HG03521 (cell line): ENCODE data around the gene KRTAP6-2.

Source experiments
- ATAC-seq: cut with Tn5 transposase; IDR thresholded peaks from one replicate; pipeline ENCODE4 v1.9.1; 2021; ENCODE audit warnings: mild to moderate bottlenecking, moderate library complexity; ENCODE audit not compliant: unreplicated experiment

KRTAP6-2 gene, protein sequence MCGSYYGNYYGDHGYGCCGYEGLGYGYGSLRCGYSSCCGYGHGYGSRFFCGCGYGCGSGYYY

DNA sequence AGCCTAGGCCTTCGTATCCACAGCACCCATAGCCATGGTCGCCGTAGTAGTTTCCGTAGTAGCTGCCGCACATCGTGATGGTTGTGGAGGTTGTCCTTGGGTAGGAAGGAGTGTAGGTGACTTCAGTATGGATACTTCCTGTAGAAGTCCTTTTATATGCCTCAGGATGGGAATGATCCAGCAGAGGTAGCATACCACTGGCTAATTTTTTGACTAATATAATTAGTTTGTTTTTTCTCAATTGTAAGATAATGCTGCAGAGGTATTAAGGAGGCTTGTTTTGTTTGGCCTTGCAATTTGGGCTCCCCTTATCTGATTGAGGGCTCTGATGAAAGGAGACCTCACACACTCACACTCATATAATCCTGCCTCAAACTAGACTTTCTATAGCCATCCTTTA lies at the start of gene KRTAP6-2:
KRTAP6-2 (minus strand) TSS at position 101 of the 400 bp plus-strand sequence; CDS start at position 73, 28 bp downstream.
- ATAC-seq = no peak

GRCh38 chr21:30646904-30647414 lies 48.3 kb upstream of the KRTAP6-2 start:
- no peak for ATAC-seq

DNA sequence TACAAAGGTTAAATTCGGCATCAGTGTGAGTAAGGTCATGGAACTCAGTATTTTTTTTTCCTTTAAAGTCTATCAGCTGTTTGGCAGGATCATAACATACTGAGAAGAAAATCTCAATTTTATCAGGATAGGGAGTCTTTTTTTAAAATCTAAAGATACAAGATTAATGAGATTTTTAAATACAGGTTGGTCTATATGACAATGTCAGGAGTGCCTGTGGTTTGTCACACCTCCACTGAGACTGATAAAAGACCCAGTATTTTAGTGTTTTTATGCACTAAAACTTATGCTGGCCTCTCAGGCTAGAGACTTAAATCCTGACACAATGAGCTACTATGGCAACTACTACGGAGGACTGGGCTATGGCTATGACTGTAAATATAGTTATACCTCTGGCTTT lies 43.9 kb upstream of the KRTAP6-2 start, which contains the start of gene KRTAP20-3:
KRTAP20-3 (plus strand) TSS at position 301 of the 400 bp plus-strand sequence.
- no peak for ATAC-seq

DNA sequence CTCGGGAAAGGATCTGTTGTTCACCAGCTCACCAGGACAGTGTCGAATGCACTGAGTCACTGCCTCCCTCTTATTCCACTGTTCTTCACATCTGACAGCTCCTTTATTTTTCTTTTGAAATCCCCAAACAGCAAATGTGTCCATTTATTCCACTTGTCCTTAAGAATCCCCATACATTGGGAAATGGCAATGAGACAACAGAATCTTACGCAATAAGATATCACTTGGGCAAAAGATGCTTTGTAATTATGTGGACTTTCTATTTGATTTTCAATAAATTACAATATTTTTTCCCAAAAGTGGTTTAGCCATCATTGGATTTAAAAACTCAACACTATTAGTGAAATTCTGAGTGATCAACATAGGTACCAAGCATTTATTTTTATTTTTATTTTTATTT lies 40.0 kb upstream of the KRTAP6-2 start:
- ATAC-seq = no peak

DNA sequence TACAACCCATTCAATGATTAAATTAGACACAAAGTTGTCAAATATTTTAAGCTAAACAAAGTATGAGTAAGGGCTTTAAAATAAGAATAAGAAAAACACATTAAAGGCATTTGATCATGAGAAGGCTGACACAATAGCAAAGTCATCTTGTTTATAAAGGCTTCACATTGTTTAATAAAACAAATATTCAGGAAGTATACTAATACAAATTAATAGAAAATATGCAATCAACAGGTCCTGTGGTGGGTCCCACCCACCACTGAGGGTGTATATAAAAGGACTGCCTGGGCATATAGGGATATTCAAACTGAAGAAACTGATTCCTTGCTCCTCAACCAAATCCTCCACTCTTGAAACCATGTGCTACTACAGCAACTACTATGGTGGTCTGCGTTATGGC lies 36.2 kb upstream of the KRTAP6-2 start, which contains the start of gene KRTAP20-2:
KRTAP20-2 (plus strand) TSS at position 301 of the 400 bp plus-strand sequence; CDS start at position 359, 58 bp downstream.
- ATAC-seq = no peak

GRCh38 chr21:30629200-30629599 lies 30.5 kb upstream of the KRTAP6-2 start:
- no peak for ATAC-seq

DNA sequence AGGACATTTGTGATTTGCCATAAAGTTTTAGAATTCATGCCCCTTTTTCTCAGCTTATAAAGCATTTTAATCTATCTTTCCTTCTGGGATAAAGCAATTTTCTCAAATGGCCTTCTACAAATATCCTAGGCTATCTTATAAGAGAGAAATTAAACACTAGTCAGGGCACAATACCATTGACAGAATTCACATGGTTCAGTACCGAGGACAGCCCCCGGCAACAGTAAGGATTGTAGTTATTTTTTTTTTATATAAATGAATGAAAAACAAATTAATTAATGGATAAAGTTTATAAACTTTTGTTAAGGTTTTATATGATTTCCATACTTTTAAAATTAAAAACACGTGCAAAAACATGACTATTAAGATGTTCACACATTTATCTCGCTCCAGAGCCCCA lies 29.4 kb upstream of the KRTAP6-2 start:
- ATAC-seq = no peak

- ATAC-seq = no peak
These were observed 26.9 kb upstream of the KRTAP6-2 start for GRCh38 chr21:30625449-30626165.

DNA sequence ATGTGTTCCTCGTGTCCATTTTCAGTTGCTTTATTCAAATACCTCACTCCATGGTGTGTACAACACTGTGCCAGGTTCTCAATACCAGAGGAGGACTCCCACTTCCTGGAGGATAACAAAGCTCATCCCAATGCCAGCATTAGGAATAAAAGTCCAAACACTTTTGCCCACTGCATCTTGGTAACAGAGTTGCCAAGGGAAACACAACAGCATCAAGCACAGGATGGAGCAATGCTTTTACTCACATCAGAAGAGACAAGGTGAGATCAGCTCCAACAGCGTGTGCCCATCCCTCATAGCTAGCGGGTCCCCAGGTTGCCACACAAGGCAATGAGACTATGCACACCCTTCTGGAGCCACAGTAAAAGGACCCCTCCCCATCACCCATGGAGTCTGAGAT lies 24.7 kb upstream of the KRTAP6-2 start:
- no peak for ATAC-seq

DNA sequence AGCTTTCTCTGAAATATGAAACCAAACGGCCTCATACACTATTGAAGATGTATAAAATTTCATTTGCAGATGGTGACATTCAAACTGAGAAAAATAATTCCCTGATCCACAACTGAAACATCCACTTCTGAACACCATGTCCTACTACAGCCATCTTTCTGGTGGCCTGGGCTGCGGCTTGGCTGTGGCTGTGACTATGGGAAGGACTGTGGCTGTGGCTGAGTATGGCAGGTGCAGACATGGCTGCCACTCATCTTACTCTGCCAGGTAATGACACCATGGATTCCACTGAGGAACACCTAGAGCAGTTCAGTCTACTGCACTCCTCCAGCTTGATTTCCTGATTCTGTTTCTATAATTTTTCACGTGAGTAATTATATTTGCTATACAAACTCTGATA lies 21.8 kb upstream of the KRTAP6-2 start, which contains the start of gene KRTAP20-4:
KRTAP20-4 (plus strand) TSS at position 106 of the 400 bp plus-strand sequence.
- no peak for ATAC-seq

GRCh38 chr21:30620080-30620479 lies 21.4 kb upstream of the KRTAP6-2 start:
- no peak for ATAC-seq

DNA sequence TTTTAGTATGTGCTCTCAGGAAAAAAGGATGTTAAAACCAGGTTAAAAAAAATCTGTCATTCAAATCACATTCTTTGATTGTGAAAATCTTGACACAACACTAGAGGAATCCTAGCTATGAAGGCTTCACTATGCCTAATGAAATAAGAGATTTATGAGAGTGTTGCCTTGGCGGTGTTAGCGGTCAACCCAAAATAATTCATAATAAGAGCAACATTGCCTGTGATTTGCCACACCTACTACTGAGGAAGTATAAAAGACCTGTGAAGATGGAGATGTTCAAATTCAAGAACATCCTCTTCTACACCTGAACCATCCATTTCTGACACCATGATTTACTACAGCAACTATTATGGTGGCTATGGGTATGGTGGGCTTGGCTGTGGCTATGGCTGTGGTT lies 17.4 kb upstream of the KRTAP6-2 start, which contains the start of gene KRTAP20-1:
KRTAP20-1 (plus strand) TSS at position 301 of the 400 bp plus-strand sequence; CDS start at position 331, 30 bp downstream.
- ATAC-seq = no peak

DNA sequence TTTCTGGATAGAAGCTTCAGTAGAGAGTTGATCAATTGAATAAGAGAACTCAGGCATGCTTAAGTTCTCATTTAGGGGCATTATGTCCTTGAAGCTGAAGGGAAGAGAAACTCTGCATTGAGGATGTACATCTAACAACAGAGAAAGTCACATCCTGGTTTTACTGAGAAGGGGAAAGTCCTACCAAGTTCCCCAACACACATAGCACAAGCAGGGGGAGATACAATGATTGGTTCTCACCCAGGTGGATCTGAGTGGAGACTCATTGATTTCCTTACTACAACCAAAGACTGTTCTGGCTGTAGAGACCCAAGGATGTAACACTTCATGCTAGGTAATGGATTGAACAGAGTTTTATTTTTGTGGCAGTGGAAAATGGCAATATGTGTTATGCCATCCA lies 16.5 kb upstream of the KRTAP6-2 start:
- ATAC-seq = no peak

DNA sequence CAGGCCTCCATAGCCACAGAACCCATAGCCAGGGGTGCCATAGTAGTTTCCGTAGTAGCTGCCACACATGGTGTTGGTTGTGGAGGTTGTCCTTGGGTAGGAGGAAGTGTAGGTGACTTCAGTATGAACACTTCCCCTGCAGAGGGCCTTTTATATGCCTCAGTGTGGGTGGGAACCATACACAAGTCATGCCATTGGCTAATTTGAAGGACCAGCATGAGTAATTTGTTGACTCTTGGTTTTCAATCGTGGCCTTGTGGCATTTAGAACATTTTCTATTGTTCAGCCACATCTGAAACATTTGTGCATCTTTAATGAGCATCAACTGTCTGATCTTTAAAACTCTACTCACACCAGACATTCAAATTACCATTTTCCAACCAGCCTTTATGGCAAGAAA lies 15.1 kb upstream of the KRTAP6-2 start, which contains the start of gene KRTAP6-1:
KRTAP6-1 (minus strand) TSS at position 95 of the 400 bp plus-strand sequence; CDS start at position 69, 26 bp downstream.
- ATAC-seq = no peak

- no peak for ATAC-seq
These were observed 13.4 kb upstream of the KRTAP6-2 start for GRCh38 chr21:30612132-30612531.

GRCh38 chr21:30605968-30606367 lies 7.3 kb upstream of the KRTAP6-2 start:
- ATAC-seq = no peak

DNA sequence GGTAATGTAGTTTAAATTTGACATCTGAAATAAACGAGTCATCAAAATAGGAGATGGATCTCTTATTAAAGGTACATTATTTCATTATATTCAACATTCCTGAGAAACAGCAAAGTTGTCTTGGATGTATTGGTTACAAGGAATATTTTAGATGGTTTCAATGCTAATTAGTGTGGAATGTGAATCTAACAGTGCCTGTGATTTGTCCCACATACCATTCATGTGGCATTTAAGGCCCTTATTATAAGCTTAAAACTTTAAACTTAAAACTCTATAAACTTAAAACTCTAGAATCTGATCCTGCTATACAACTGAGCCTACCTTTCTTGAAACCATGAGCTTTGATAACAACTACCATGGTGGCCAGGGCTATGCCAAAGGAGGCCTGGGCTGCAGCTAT lies 2.1 kb upstream of the KRTAP6-2 start, which contains the start of gene KRTAP22-1:
KRTAP22-1 (plus strand) TSS at position 301 of the 400 bp plus-strand sequence.
- no peak for ATAC-seq

- ATAC-seq = no peak
These were observed 6.6 kb downstream of the KRTAP6-2 start, which contains the start of gene KRTAP6-3 for GRCh38 chr21:30592140-30592539. Gene KRTAP6-3 (plus strand): TSS chr21:30592440. CDS start chr21:30592446, 6 bp downstream.

DNA sequence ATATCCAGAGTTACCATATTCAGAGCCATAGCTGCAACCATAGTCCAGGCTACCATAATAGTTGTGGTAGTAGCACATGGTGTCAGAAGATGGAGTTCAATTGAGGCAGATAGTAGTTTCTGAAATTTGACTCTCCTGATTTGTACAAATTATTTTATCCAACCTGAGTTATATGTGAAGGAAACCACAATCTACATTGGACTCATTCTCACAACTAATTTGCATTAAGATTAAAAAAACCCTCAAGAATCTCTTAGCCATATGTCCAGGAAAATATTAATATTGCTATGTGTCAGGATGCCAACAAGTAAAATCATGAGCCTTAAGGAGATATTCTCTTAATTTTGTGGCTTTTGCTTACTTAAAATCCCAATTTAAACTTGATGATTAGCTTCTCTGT lies 8.4 kb downstream of the KRTAP6-2 start, which contains the start of gene KRTAP22-2:
KRTAP22-2 (minus strand) TSS at position 101 of the 400 bp plus-strand sequence.
- no peak for ATAC-seq

GRCh38 chr21:30582870-30583269 lies 15.8 kb downstream of the KRTAP6-2 start:
- ATAC-seq = no peak

GRCh38 chr21:30580132-30580531 lies 18.6 kb downstream of the KRTAP6-2 start:
- ATAC-seq = no peak

GRCh38 chr21:30579346-30579745 lies 19.4 kb downstream of the KRTAP6-2 start:
- ATAC-seq = no peak
